Calu3 (cell line): ENCODE data around the gene HLA-DQB1. TPM values are rescaled to one million over a fixed set of nuclear protein-coding genes. Genes with fewer than 3 reads are reported as not detected.
A peak's percentile ranks its signal among the peaks of the same experiment; 100 is the strongest.

Experiments
- BruUV-seq: library from RNA; stranded (reverse); fragments of 400-500 nt; replicated peaks from 2 replicates; lab custom pipeline; 2021; lab: Mats Ljungman, UMichigan
- CTCF ChIA-PET: fragments of 300-600 bp; sonication (Branson Sonifier 250); formaldehyde crosslinking; loops from one replicate; lab custom pipeline; 2022; ENCODE audit warnings: antibody characterized with exemption; lab: Charles Lee
- DNase-seq: peaks from one replicate; pipeline ENCODE4 v3.0.0; 2022
- H3K27ac Mint-ChIP-seq: one replicate; pipeline ENCODE4 v1.8.0; 2022; ENCODE audit warnings: mixed read lengths; ENCODE audit not compliant: unreplicated experiment
- H3K27me3 Mint-ChIP-seq: one replicate; pipeline ENCODE4 v1.8.0; 2022; ENCODE audit warnings: mixed read lengths; ENCODE audit not compliant: unreplicated experiment
- H3K36me3 Mint-ChIP-seq: one replicate; pipeline ENCODE4 v1.8.0; 2022; ENCODE audit warnings: mild to moderate bottlenecking, moderate library complexity, mixed read lengths; ENCODE audit not compliant: insufficient read depth, unreplicated experiment
- H3K4me1 Mint-ChIP-seq: one replicate; pipeline ENCODE4 v1.8.0; 2022; ENCODE audit warnings: mild to moderate bottlenecking, low read depth, mixed read lengths; ENCODE audit not compliant: unreplicated experiment
- H3K4me3 Mint-ChIP-seq: one replicate; pipeline ENCODE4 v1.8.0; 2022; ENCODE audit warnings: mild to moderate bottlenecking, low read depth, moderate library complexity, mixed read lengths; ENCODE audit not compliant: unreplicated experiment
- H3K9me3 Mint-ChIP-seq: one replicate; pipeline ENCODE4 v1.8.0; 2022; ENCODE audit warnings: low read depth, mixed read lengths; ENCODE audit not compliant: unreplicated experiment
- intact Hi-C: fragments of 100-400 bp; cut with micrococcal nuclease; formaldehyde crosslinking; loops from one replicate; pipeline ENCODE4 v1.10.0; 2022; ENCODE audit not compliant: unreplicated experiment
- total RNA-seq: library from RNA; stranded (reverse); gene quantifications from 2 replicates; pipeline ENCODE4 v1.2.3, GENCODE V29; 2022
- TF ChIP-seq, protein P1 (sequence below): fragments of 200-600 bp; IDR thresholded peaks from one replicate; pipeline ENCODE4 v1.8.0; 2022; ENCODE audit warnings: antibody characterized with exemption; ENCODE audit not compliant: unreplicated experiment

The HLA-DQB1 gene
- total RNA-seq, 1 experiment from 2014 or later = 190 TPM

DNA sequence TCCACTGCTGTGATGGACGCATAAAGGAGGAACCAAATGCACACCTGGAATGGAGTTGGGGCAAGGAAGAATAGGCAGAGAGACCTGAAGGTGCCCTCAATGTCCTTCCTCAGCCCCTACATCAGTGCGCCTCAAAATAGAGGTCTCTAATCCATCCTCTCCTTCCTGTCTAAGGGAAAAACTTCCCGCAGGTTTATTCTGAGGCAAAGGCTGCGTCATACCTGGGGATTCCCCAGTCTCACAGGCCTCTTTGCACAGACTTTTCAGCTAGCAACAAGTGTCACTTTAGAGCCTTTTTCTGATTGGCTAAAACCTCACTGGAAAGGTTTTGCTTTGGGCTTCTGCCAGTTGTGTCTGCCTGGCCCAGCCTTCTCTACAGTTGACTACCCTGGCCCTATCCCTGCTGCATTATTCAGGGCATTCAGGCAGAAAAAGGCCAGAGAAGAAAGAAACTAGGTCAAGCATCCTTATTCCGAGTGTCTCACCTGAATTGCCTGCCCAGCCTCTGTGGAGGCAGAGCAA, 1.8 kb upstream of the HLA-DQB1 start:
- intact Hi-C loops = no loop called here
- H3K36me3 Mint-ChIP-seq = peaks cover 35% of the 10 kb centered on the region
- TF ChIP-seq, protein P1, sequence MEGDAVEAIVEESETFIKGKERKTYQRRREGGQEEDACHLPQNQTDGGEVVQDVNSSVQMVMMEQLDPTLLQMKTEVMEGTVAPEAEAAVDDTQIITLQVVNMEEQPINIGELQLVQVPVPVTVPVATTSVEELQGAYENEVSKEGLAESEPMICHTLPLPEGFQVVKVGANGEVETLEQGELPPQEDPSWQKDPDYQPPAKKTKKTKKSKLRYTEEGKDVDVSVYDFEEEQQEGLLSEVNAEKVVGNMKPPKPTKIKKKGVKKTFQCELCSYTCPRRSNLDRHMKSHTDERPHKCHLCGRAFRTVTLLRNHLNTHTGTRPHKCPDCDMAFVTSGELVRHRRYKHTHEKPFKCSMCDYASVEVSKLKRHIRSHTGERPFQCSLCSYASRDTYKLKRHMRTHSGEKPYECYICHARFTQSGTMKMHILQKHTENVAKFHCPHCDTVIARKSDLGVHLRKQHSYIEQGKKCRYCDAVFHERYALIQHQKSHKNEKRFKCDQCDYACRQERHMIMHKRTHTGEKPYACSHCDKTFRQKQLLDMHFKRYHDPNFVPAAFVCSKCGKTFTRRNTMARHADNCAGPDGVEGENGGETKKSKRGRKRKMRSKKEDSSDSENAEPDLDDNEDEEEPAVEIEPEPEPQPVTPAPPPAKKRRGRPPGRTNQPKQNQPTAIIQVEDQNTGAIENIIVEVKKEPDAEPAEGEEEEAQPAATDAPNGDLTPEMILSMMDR = no peak
- no peak overlapping the region for H3K4me3 Mint-ChIP-seq
- H3K9me3 Mint-ChIP-seq = peaks cover 6% of the 10 kb centered on the region
- CTCF ChIA-PET = interaction anchor here (0.9 kb wide), 1 partner anchor 9 kb away, joined by 3 read pairs; no protein-coding TSS in a partner anchor
- DNase-seq = peak; percentile 89
- H3K27ac Mint-ChIP-seq = peak overlapping the region; percentile 55
- H3K27me3 Mint-ChIP-seq = no peaks in the 10 kb centered on the region
- peaks cover 46% of the 10 kb centered on the region for H3K4me1 Mint-ChIP-seq
- no TSS peak for BruUV-seq

GRCh38 chr6:32665661-32666060, 796 bp downstream of the HLA-DQB1 start:
- intact Hi-C loops = no loop called here
- Mint-ChIP-seq H3K4me3 (peak overlapping the region; percentile 79), H3K27me3 (no peaks in the 10 kb centered on the region), H3K27ac (peak overlapping the region; percentile 55), H3K9me3 (peaks cover 2% of the 10 kb centered on the region), H3K4me1 (peaks cover 54% of the 10 kb centered on the region), H3K36me3 (peaks cover 49% of the 10 kb centered on the region)
- CTCF ChIA-PET = no interaction called here
- no TSS peak for BruUV-seq
- TF ChIP-seq, protein P1 = no peak
- no peak for DNase-seq

DNA sequence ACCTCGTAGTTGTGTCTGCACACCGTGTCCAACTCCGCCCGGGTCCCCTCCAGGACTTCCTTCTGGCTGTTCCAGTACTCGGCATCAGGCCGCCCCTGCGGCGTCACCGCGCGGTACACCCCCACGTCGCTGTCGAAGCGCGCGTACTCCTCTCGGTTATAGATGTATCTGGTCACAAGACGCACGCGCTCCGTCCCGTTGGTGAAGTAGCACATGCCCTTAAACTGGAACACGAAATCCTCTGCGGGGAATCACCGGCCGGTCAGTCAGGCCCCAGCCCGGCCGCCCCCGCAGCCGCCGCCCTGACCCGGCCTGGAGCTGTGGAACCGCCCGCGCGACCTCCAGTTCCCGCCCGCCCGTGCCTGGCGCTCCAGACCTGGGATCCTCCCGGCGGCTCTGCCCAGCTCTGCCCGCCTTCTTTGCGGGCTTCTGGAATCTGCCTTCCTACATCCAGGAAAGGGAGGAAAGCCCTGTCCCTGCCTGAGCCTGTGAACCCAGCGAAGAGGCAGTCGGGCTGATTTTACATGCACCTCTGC, 1.6 kb downstream of the HLA-DQB1 start:
- CTCF ChIA-PET = no interaction called here
- intact Hi-C loops = no loop called here
- peak; percentile 79 for DNase-seq
- H3K4me3 Mint-ChIP-seq = peak overlapping the region; percentile 79
- no peaks in the 10 kb centered on the region for H3K9me3 Mint-ChIP-seq
- peak overlapping the region; percentile 55 for H3K27ac Mint-ChIP-seq
- peaks cover 54% of the 10 kb centered on the region for H3K4me1 Mint-ChIP-seq
- TF ChIP-seq, protein P1 = no peak
- no TSS peak for BruUV-seq
- no peaks in the 10 kb centered on the region for H3K27me3 Mint-ChIP-seq
- H3K36me3 Mint-ChIP-seq = peaks cover 56% of the 10 kb centered on the region

DNA sequence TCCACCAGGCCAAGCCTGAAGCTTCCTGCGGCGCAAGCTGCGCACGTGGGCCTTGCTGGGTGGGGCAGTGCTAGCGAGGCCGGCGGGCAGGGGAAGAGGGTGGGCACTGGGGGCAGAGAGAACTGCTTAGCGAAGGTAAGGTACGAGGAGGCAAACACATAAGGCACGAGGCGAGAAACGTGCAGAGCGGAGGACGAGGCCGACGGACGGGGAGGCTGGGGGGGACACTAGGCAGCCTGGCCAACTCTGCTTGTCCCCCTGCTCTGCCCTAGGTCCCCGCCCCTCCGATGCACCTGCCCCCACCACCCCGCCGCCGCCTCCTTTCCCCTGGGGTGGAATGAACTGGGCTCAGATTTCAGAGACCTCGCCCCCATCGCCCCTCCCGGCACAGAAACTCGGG, 2.1 kb downstream of the HLA-DQB1 start:
- no peaks in the 10 kb centered on the region for H3K9me3 Mint-ChIP-seq
- TF ChIP-seq, protein P1 = no peak
- CTCF ChIA-PET = no interaction called here
- peak overlapping the region; percentile 55 for H3K27ac Mint-ChIP-seq
- no TSS peak for BruUV-seq
- peaks cover 54% of the 10 kb centered on the region for H3K4me1 Mint-ChIP-seq
- peaks cover 60% of the 10 kb centered on the region for H3K36me3 Mint-ChIP-seq
- intact Hi-C loops = no loop called here
- H3K27me3 Mint-ChIP-seq = no peaks in the 10 kb centered on the region
- DNase-seq = peak; percentile 28
- peak overlapping the region; percentile 79 for H3K4me3 Mint-ChIP-seq
